Activated T-cell treated with anti-CD3 and anti-CD28 coated beads, Interleukin-2, amount 50 U/mL, for 1 hour (primary cell): Measurements from ENCODE around the gene NELFA.

Source experiments
- DNase-seq: peaks from one replicate; pipeline ENCODE4 v3.0.0-alpha.2; 2020

NELFA gene

GRCh38 chr4:2008921-2009650, at the start of gene NELFA:
Gene NELFA, minus strand, starts transcription at chr4:2008974. Its CDS starts 15 bp downstream, at chr4:2008959.
- DNase-seq, result peak; percentile 96

GRCh38 chr4:2057382-2058065, 48.8 kb upstream of the NELFA start:
- DNase-seq, result no peak

GRCh38 chr4:2054217-2054616, 45.4 kb upstream of the NELFA start:
- DNase-seq, result no peak

GRCh38 chr4:2051086-2051485, 42.3 kb upstream of the NELFA start:
- peak; percentile 8 for DNase-seq

- DNase-seq, result peak; percentile 4
These were observed 41.0 kb upstream of the NELFA start for GRCh38 chr4:2049811-2050210.

- DNase-seq, result peak; percentile 3
These were observed 40.6 kb upstream of the NELFA start for GRCh38 chr4:2049381-2049780.

- DNase-seq, result no peak
These were observed 40.1 kb upstream of the NELFA start for GRCh38 chr4:2048831-2049230.

GRCh38 chr4:2047781-2048581, 39.2 kb upstream of the NELFA start:
- peak; percentile 2 for DNase-seq

- DNase-seq, result no peak
These were observed 38.4 kb upstream of the NELFA start for GRCh38 chr4:2047031-2047660.

- DNase-seq, result no peak
These were observed 37.5 kb upstream of the NELFA start for GRCh38 chr4:2046031-2046961.

GRCh38 chr4:2045518-2045951, 36.8 kb upstream of the NELFA start:
- DNase-seq, result no peak

GRCh38 chr4:2044542-2045517, 36.1 kb upstream of the NELFA start:
- DNase-seq, result no peak

- no peak for DNase-seq
These were observed 35.3 kb upstream of the NELFA start for GRCh38 chr4:2044119-2044485.

GRCh38 chr4:2043396-2044118, 34.8 kb upstream of the NELFA start:
- no peak for DNase-seq

GRCh38 chr4:2042947-2043395, 34.2 kb upstream of the NELFA start:
- DNase-seq, result no peak

- peak; percentile 60 for DNase-seq
These were observed 33.6 kb upstream of the NELFA start for GRCh38 chr4:2042204-2042946.

- DNase-seq, result peak; percentile 82
These were observed 32.7 kb upstream of the NELFA start for GRCh38 chr4:2041239-2042130.
